Transverse colon (tissue), 4 donors: ENCODE results near the gene CCDC137. TPM values are rescaled to one million over a fixed set of nuclear protein-coding genes. Genes with fewer than 3 reads are reported as not detected.
A peak's percentile ranks its signal among the peaks of the same experiment; 100 is the strongest.

Source experiments
- DNase-seq: peaks from one replicate; pipeline ENCODE4 v3.0.0-alpha.2; 2019
- H3K27ac ChIP-seq, 4 donors: fragments of 200-600 bp; sonication (generic); 2 replicates each; pipeline ENCODE4 v1.5.1; 2016 to 2018; ENCODE audit warnings: inconsistent platforms in 4 of 4
- H3K27me3 ChIP-seq: fragments of 200-600 bp; sonication (generic); 2 replicates; pipeline ENCODE4 v1.5.1; 2017; ENCODE audit warnings: inconsistent platforms
- H3K36me3 ChIP-seq, 4 donors: fragments of 200-600 bp; sonication (generic); 2 replicates each; pipeline ENCODE4 v1.5.1; 2017 to 2019; ENCODE audit warnings: inconsistent platforms in 4 of 4
- H3K4me1 ChIP-seq, 4 donors: fragments of 200-600 bp; sonication (generic); 2 replicates each; pipeline ENCODE4 v1.5.1; 2017 to 2020; ENCODE audit warnings: inconsistent platforms in 4 of 4
- H3K4me3 ChIP-seq, 4 donors: fragments of 200-600 bp; sonication (generic); 1 replicate in 1 of 4; 2 replicates in 3 of 4; pipeline versions ENCODE4 v1.5.1 to v1.6.1; 2017 to 2019; ENCODE audit warnings: inconsistent platforms in 4 of 4
- H3K9me3 ChIP-seq, 2 donors: fragments of 200-600 bp; sonication (generic); 2 replicates each; pipeline ENCODE4 v1.5.1; 2017 to 2019; ENCODE audit warnings: inconsistent platforms in 2 of 2
- EP300 ChIP-seq: sonication (generic); formaldehyde crosslinking; IDR thresholded peaks from one replicate; pipeline ENCODE4 v1.6.1; 2017; ENCODE audit warnings: antibody characterized with exemption, low read depth
- POLR2A ChIP-seq: fragments of 450-650 bp; IDR thresholded peaks from one replicate; pipeline ENCODE4 v1.6.1; 2016; ENCODE audit warnings: antibody characterized with exemption, mild to moderate bottlenecking, moderate library complexity
- POLR2AphosphoS5 ChIP-seq, 3 donors: sonication (generic); formaldehyde crosslinking; IDR thresholded peaks; one replicate each; pipeline ENCODE4 v1.6.1; 2016; ENCODE audit warnings: antibody characterized with exemption in 3 of 3
- WGBS, 2 donors: methylation state at CpG; one replicate each; pipeline ENCODE4 v1.1.5; 2018; ENCODE audit warnings: low coverage in 1 of 2; 5-methylcytosine and 5-hydroxymethylcytosine counted together
- in situ Hi-C, 4 donors: fragments of 200-750 bp; cut with MboI; loops; one replicate each; pipeline versions ENCODE4 v1.15.0 to v1.15.1; 2017; ENCODE audit warnings: low sequenced_read_pairs in 3 of 4, low pct_ligation_motif_present in 1 of 4, low pct_unique_long_range_greater_than_20kb in 1 of 4
- intact Hi-C: fragments of 100-400 bp; cut with DNase I; formaldehyde crosslinking; loops from one replicate; pipeline ENCODE4 v1.15.1; 2023; ENCODE audit warnings: low total_unique reads
- total RNA-seq, 4 donors: library from RNA; depleted of rRNA; stranded (reverse); fragments of >200 nt; gene quantifications; one replicate each; pipeline ENCODE4 v1.1.0, GENCODE V29; 2016
- TF ChIP-seq, protein P1 (sequence below), 5 experiments: fragments of 200-600 bp in 3 of 5; fragments of 450-650 bp in 2 of 5; sonication (generic) in 3 of 5; IDR thresholded peaks; 1 replicate in 2 of 5; 2 replicates in 3 of 5; pipeline ENCODE4 v1.5.1; 2016 to 2017; ENCODE audit warnings: antibody characterized with exemption in 5 of 5, inconsistent platforms in 3 of 5, mild to moderate bottlenecking in 2 of 5, moderate library complexity in 1 of 5

The CCDC137 gene
- total RNA-seq, 4 donors from 2014 or later, result 7.6 to 21.3 (median 13.5) TPM

DNA sequence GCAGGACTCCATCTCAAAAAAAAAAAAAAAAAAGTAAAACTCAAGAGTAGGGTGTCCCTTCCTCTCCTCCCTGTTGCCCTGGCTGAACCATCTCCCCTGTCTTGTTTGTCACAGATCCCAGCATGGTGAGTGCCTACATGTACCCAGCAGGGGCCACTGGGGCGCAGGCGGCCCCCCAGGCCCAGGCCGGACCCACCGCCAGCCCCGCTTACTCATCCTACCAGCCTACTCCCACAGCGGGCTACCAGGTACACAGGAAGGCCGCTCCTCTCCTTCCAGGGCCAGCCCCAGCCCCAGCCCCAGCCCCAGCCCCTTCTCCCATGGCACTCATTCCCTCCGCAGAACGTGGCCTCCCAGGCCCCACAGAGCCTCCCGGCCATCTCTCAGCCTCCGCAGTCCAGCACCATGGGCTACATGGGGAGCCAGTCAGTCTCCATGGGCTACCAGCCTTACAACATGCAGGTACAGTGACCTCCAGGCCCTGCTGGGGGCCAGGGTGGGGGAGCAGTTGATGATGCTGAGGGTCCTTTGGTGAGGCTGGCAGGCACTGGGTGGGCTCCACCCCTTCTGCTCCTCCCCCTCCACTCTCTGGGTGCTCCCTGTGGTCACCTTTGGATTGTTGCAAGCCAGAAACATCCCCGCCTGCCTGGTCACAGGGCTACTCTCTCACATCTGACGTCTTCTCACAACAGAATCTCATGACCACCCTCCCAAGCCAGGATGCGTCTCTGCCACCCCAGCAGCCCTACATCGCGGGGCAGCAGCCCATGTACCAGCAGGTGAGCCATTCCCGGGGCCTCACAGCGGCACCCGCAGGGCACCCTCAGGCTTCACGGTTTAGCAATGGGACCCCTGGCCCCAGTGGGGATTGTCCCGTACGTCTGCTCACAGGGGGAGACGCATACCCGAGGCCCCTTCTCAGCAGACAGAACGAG is 34.1 kb downstream of the CCDC137 start:
- H3K4me3 ChIP-seq, result no peak overlapping the region
- no peaks in the 10 kb centered on the region for H3K27me3 ChIP-seq
- DNase-seq, result no peak
- 80 to 86% methylated on average over 1 to 25 of the region's 25 CpGs for WGBS, 2 donors
- in situ Hi-C loops, result no loop called here
- H3K27ac ChIP-seq, result no peak overlapping the region
- H3K9me3 ChIP-seq, result no peaks in the 10 kb centered on the region
- peaks cover 0 to 34% (median 10%) of the 10 kb centered on the region in 4 donors for H3K36me3 ChIP-seq
- TF ChIP-seq, protein P1, sequence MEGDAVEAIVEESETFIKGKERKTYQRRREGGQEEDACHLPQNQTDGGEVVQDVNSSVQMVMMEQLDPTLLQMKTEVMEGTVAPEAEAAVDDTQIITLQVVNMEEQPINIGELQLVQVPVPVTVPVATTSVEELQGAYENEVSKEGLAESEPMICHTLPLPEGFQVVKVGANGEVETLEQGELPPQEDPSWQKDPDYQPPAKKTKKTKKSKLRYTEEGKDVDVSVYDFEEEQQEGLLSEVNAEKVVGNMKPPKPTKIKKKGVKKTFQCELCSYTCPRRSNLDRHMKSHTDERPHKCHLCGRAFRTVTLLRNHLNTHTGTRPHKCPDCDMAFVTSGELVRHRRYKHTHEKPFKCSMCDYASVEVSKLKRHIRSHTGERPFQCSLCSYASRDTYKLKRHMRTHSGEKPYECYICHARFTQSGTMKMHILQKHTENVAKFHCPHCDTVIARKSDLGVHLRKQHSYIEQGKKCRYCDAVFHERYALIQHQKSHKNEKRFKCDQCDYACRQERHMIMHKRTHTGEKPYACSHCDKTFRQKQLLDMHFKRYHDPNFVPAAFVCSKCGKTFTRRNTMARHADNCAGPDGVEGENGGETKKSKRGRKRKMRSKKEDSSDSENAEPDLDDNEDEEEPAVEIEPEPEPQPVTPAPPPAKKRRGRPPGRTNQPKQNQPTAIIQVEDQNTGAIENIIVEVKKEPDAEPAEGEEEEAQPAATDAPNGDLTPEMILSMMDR (IDR thresholded peaks at IDR 0.05), result no peak
- TF ChIP-seq EP300 (no peak), POLR2A (no peak), POLR2AphosphoS5 (IDR thresholded peaks at IDR 0.05) (no peak)
- H3K4me1 ChIP-seq, result peaks cover 21 to 36% (median 30%) of the 10 kb centered on the region in 4 donors
- intact Hi-C loops, result no loop called here

DNA sequence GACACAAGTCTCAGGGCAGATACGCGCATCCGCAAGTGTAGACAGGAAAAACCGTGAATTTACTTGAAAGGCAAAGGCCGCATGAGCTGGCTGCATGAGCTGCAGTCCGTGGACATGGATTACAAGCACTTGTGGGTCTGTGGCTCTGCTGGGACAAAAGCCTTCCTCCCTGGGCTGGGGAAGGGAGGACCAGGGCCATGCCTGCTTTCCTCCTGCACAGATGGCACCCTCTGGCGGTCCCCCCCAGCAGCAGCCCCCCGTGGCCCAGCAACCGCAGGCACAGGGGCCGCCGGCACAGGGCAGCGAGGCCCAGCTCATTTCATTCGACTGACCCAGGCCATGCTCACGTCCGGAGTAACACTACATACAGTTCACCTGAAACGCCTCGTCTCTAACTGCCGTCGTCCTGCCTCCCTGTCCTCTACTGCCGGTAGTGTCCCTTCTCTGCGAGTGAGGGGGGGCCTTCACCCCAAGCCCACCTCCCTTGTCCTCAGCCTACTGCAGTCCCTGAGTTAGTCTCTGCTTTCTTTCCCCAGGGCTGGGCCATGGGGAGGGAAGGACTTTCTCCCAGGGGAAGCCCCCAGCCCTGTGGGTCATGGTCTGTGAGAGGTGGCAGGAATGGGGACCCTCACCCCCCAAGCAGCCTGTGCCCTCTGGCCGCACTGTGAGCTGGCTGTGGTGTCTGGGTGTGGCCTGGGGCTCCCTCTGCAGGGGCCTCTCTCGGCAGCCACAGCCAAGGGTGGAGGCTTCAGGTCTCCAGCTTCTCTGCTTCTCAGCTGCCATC is 34.9 kb downstream of the CCDC137 start:
- peak overlapping the region in 3 of 4 donors; percentile 91 to 98 (median 93) for H3K4me3 ChIP-seq
- 65% methylated on average over 21 of the region's 23 CpGs; no CpG with 5 or more reads in 1 of the 2 donors for WGBS, 2 donors
- H3K9me3 ChIP-seq, result no peaks in the 10 kb centered on the region
- TF ChIP-seq EP300, result no peak
- TF ChIP-seq POLR2AphosphoS5 (IDR thresholded peaks at IDR 0.05), result no peak
- no peak for TF ChIP-seq POLR2A
- TF ChIP-seq, protein P1 (IDR thresholded peaks at IDR 0.05), result no peak
- no peaks in the 10 kb centered on the region for H3K27me3 ChIP-seq
- peaks cover 21 to 36% (median 30%) of the 10 kb centered on the region in 4 donors for H3K4me1 ChIP-seq
- H3K27ac ChIP-seq, result peak overlapping the region; percentile 92 to 99 (median 97)
- DNase-seq, result no peak
- in situ Hi-C loops, result no loop called here
- intact Hi-C loops, result no loop called here
- H3K36me3 ChIP-seq, result peaks cover 0 to 27% (median 9%) of the 10 kb centered on the region in 4 donors

DNA sequence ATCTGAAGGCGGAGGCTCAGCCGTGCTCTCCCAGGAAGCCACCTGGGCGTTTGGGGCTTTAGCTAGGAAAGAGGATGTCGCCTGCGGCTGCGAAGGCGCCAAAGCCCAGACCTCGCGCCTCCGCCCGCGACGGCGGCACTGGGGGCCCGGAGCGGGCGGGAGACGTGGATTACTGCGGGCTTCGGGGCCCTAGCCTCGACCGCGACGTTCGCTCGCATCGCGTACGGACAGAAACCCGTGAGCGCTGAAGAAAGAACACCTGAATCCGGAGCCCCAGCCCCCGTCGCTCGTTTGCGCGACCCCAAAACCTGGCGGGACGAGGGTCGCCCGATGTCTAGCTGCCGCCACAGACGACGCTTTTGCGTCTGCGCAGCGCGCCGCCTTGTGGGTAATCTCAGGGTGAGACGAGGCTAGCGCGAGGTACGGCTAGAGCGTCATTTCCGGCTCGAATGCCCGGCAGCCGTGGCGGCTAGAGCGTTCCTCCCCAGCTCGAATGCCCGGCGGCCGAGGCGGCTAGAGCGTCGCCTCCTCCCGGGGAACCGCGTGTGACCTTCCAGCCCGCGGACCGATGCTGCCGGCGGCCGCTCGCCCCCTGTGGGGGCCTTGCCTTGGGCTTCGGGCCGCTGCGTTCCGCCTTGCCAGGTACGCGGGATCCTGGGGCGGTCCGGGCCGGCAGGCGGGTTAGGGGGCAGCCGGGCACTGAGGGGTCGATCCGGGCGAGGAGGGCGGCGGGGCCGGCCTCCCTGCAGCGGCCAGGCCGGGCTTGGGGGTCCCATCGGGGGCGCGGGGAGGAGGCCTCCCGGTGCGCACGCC is 36.6 kb downstream of the CCDC137 start, which contains the start of gene MRPL12:
Gene MRPL12, plus strand, starts transcription at position 434 of the 813 bp plus-strand sequence. Its CDS starts 135 bp downstream, at position 569.
- DNase-seq, result peak; percentile 94
- in situ Hi-C loops, result no loop called here
- 1% methylated on average over 49 of the region's 102 CpGs; no CpG with 5 or more reads in 1 of the 2 donors for WGBS, 2 donors
- TF ChIP-seq, protein P1 (IDR thresholded peaks at IDR 0.05), result peak in 4 of 5 experiments; percentile 34 to 73 (median 50)
- TF ChIP-seq POLR2A, result peak; percentile 90
- peak; percentile 35 for TF ChIP-seq EP300
- TF ChIP-seq POLR2AphosphoS5 (IDR thresholded peaks at IDR 0.05), result peak; percentile 96 to 97 (median 97)
- no peaks in the 10 kb centered on the region for H3K27me3 ChIP-seq
- no peaks in the 10 kb centered on the region for H3K9me3 ChIP-seq
- peak within 1 kb of the TSS; percentile 70 to 98 (median 92) for H3K4me3 ChIP-seq
- peak within 1 kb of the TSS; percentile 92 to 99 (median 97) for H3K27ac ChIP-seq
- peaks cover 0 to 22% (median 7%) of the 10 kb centered on the region in 4 donors for H3K36me3 ChIP-seq
- intact Hi-C loops, result no loop called here
- peaks cover 21 to 36% (median 30%) of the 10 kb centered on the region in 4 donors for H3K4me1 ChIP-seq
